BJ (cell line): ENCODE data around the gene CCL2. TPM values are rescaled to one million over a fixed set of nuclear protein-coding genes. Genes with fewer than 3 reads are reported as not detected.
A peak's percentile ranks its signal among the peaks of the same experiment; 100 is the strongest.

Source experiments
- CTCF ChIA-PET: fragments of 350-600 bp; formaldehyde crosslinking; extraction: SDS; loops from one replicate; lab custom pipeline; 2021; ENCODE audit warnings: antibody characterized with exemption, inconsistent platforms; lab: Yijun Ruan, JAX
- POLR2A ChIA-PET: fragments of 300-600 bp; sonication (Branson Sonifier 250); formaldehyde crosslinking; extraction: SDS; loops from one replicate; lab custom pipeline; 2021; ENCODE audit warnings: antibody characterized with exemption; lab: Charles Lee
- DNase-seq: peaks from one replicate; pipeline ENCODE4 v3.0.0-alpha.2; 2011; ENCODE audit warnings: low read depth
- H3K27me3 ChIP-seq: 2 replicates; pipeline ENCODE4 v1.6.0; 2011; ENCODE audit warnings: low read length; ENCODE audit not compliant: control insufficient read depth, insufficient read depth
- H3K36me3 ChIP-seq: 2 replicates; pipeline ENCODE4 v1.5.1; 2011; ENCODE audit warnings: low read length; ENCODE audit not compliant: control insufficient read depth, insufficient read depth
- H3K4me3 ChIP-seq: 2 replicates; pipeline ENCODE4 v1.5.1; 2011; ENCODE audit warnings: low read depth, mild to moderate bottlenecking, control low read depth, low read length
- CTCF ChIP-seq: IDR thresholded peaks from 2 replicates; pipeline ENCODE4 v1.5.1; 2011; ENCODE audit warnings: low read depth, mild to moderate bottlenecking, control low read depth, inconsistent platforms, low read length, moderate library complexity; ENCODE audit not compliant: insufficient read depth
- polyA plus RNA-seq: library from polyadenylated mRNA; depleted of rRNA; stranded (reverse); fragments of >200 nt; gene quantifications from 2 replicates; pipeline ENCODE4 v1.2.3, GENCODE V29; 2011

The CCL2 gene
- polyA plus RNA-seq, 1 experiment, result 303 TPM

GRCh38 chr17:34275881-34276280 is 20.8 kb downstream of the CCL2 start:
- Histone ChIP-seq H3K4me3 (no peak overlapping the region), H3K36me3 (no peaks in the 10 kb centered on the region), H3K27me3 (peaks cover 2% of the 10 kb centered on the region; the same call in 1 of the 2 replicates)
- POLR2A ChIA-PET, result no interaction called here
- CTCF ChIA-PET, result interaction anchor here (0.8 to 2.3 kb wide), 6 partner anchors 10 to 86 kb away, joined by 3 to 9 read pairs (median 5); partner anchors contain the start of genes CCL1, CCL11 and CCL2
- TF ChIP-seq CTCF, result no peak
- peak; percentile 84 for DNase-seq

DNA sequence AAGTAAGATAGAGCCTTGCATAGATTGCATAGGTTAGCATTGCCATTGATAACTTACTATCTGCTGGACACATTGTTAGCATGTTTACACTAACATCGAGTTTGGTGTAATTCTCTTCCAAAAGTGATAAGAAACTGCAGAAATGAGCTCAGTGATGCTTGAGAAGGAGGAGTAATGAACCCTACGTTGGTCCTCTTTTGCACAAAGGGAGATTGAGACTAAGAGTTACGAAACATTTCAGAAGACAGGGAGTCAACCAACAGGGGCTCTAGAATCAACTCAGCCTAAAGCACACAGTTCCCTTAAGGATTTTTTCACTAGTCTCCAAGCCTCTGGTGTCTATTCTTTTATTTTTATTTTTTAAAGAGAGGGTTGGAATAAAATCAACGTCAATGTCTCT is 21.7 kb downstream of the CCL2 start:
- ChIA-PET POLR2A (no interaction called here), CTCF (interaction anchor here (2.0 to 2.3 kb wide), 2 partner anchors 9 to 85 kb away, joined by 7 to 9 read pairs; partner anchors contain the start of genes CCL1 and CCL11)
- H3K27me3 ChIP-seq, result 0 out of 2 replicates have a peak, but pooled peaks cover 2% of the 10 kb centered on the region
- no peak for TF ChIP-seq CTCF
- H3K4me3 ChIP-seq, result no peak overlapping the region
- H3K36me3 ChIP-seq, result no peaks in the 10 kb centered on the region
- no peak for DNase-seq

DNA sequence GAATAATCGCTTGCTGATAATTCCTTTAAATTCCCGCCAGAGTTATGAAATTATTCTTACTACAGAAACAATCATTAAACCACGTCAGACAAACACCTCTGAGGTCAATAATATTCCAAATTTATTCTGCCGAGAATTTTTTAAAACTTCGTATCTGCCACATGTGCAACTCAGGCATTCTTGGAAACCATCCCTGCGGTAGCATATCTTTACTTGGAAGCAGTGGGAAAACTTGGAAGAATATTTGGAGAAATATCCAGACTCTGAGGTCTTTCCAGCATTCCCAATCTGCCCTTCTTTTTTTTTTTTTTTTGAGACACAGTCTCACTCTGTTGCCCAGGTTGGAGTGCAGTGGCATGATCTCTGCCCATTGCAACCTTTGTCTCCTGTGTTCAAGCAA is 28.5 kb downstream of the CCL2 start:
- no peak for TF ChIP-seq CTCF
- DNase-seq, result no peak
- ChIA-PET POLR2A (no interaction called here), CTCF (interaction anchor here (0.7 kb wide), 1 partner anchor 17 kb away, joined by 3 read pairs; no protein-coding TSS in a partner anchor)
- Histone ChIP-seq H3K27me3 (peaks cover 10% of the 10 kb centered on the region), H3K4me3 (no peak overlapping the region), H3K36me3 (no peaks in the 10 kb centered on the region)

DNA sequence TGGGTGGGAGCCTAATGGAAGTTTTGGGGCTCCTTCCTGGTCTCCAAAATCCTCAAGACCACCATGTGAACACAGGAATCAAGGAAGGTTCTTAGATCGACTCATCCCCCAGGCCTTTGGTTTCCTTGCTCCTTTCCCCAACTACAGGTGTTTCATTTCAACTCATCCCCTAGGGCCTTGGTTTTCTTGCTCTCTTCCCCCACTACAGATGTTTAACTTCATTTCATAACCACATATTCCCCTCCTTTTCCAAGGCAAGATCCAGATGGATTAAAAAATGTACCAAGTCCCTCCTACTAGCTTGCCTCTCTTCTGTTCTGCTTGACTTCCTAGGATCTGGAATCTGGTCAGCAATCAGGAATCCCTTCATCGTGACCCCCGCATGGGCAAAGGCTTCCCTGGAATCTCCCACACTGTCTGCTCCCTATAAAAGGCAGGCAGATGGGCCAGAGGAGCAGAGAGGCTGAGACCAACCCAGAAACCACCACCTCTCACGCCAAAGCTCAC is 30.3 kb downstream of the CCL2 start, which contains the start of gene CCL11:
CCL11 (plus strand) TSS at position 457 of the 507 bp plus-strand sequence. CDS start 67 bp downstream, outside the sequence.
- ChIA-PET POLR2A (interaction anchor here (0.6 kb wide), 1 partner anchor 15 kb away, joined by 3 read pairs; no protein-coding TSS in a partner anchor), CTCF (interaction anchor here (0.6 to 1.9 kb wide), 4 partner anchors 9 to 85 kb away, joined by 3 to 7 read pairs (median 4); partner anchors contain the start of gene CCL7)
- Histone ChIP-seq H3K4me3 (no peak within 1 kb of the TSS), H3K27me3 (peaks cover 10% of the 10 kb centered on the region), H3K36me3 (no peaks in the 10 kb centered on the region)
- no peak for DNase-seq
- TF ChIP-seq CTCF, result no peak

GRCh38 chr17:34287875-34288274 is 32.8 kb downstream of the CCL2 start:
- ChIA-PET CTCF (interaction anchor here (1.3 kb wide), 1 partner anchor 74 kb away, joined by 4 read pairs; no protein-coding TSS in a partner anchor), POLR2A (no interaction called here)
- TF ChIP-seq CTCF, result no peak
- Histone ChIP-seq H3K27me3 (peaks cover 10% of the 10 kb centered on the region), H3K4me3 (no peak overlapping the region), H3K36me3 (no peaks in the 10 kb centered on the region)
- no peak for DNase-seq
